Glutamatergic neuron (in vitro differentiated cells): Measurements from ENCODE around the gene MED13L. TPM values are rescaled to one million over a fixed set of nuclear protein-coding genes. Genes with fewer than 3 reads are reported as not detected.

ENCODE experiments used
- DNase-seq: peaks from one replicate; pipeline ENCODE4 v3.0.0; 2022
- H3K27ac Mint-ChIP-seq: one replicate; pipeline ENCODE4 v1.8.0; 2020; ENCODE audit warnings: mild to moderate bottlenecking, mixed read lengths, inconsistent platforms; ENCODE audit not compliant: unreplicated experiment
- H3K27me3 Mint-ChIP-seq: one replicate; pipeline ENCODE4 v1.8.0; 2020; ENCODE audit warnings: mild to moderate bottlenecking, moderate library complexity, mixed read lengths, inconsistent platforms; ENCODE audit not compliant: unreplicated experiment
- H3K36me3 Mint-ChIP-seq: one replicate; pipeline ENCODE4 v1.8.0; 2020; ENCODE audit warnings: mild to moderate bottlenecking, mixed read lengths, inconsistent platforms; ENCODE audit not compliant: unreplicated experiment
- H3K4me1 Mint-ChIP-seq: one replicate; pipeline ENCODE4 v1.8.0; 2020; ENCODE audit warnings: mild to moderate bottlenecking, low read depth, mixed read lengths, inconsistent platforms; ENCODE audit not compliant: unreplicated experiment
- H3K4me3 Mint-ChIP-seq: one replicate; pipeline ENCODE4 v1.8.0; 2020; ENCODE audit warnings: mild to moderate bottlenecking, mixed read lengths, inconsistent platforms; ENCODE audit not compliant: unreplicated experiment
- H3K9me3 Mint-ChIP-seq: one replicate; pipeline ENCODE4 v1.8.0; 2020; ENCODE audit warnings: mild to moderate bottlenecking, moderate library complexity, mixed read lengths, inconsistent platforms; ENCODE audit not compliant: unreplicated experiment
- total RNA-seq: library from RNA; stranded (reverse); fragmentation: NEBNext Ultra II Directional; extraction: Animal tissue kit (Norgen Biotek cat#: 25700); gene quantifications from one replicate; pipeline ENCODE4 v1.2.1, GENCODE V29; 2021; ENCODE audit not compliant: unreplicated experiment
- TF ChIP-seq, protein P1 (sequence below): fragments of 200-600 bp; sonication (generic); IDR thresholded peaks from one replicate; pipeline ENCODE4 v1.5.0; 2021; ENCODE audit not compliant: partially characterized antibody, unreplicated experiment

MED13L gene
- total RNA-seq, 1 donor from 2014 or later: 95.5 TPM

DNA sequence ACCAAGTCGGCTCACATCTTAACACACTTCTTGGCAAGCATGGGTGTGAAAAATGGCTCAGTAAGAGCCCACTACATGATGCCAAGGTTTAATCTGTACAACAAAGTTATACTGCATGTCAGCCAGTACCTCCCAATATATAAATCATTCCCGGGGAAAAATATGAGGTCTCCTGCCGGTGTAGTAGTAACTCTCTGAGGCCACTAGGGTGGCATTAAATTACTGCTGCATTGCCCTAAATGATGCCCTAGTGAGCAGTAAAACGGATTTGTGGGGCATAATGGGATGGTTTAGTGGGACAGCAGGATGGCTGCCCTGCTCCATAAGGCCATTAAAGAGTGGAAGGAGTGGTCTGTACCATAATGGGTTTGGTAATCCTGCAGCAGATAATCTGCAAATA, 267.7 kb downstream of the MED13L start:
- Mint-ChIP-seq H3K36me3 (no peaks in the 10 kb centered on the region), H3K27ac (no peak overlapping the region), H3K4me3 (no peak overlapping the region), H3K9me3 (no peaks in the 10 kb centered on the region), H3K27me3 (no peaks in the 10 kb centered on the region), H3K4me1 (peaks cover 5% of the 10 kb centered on the region)
- TF ChIP-seq, protein P1, sequence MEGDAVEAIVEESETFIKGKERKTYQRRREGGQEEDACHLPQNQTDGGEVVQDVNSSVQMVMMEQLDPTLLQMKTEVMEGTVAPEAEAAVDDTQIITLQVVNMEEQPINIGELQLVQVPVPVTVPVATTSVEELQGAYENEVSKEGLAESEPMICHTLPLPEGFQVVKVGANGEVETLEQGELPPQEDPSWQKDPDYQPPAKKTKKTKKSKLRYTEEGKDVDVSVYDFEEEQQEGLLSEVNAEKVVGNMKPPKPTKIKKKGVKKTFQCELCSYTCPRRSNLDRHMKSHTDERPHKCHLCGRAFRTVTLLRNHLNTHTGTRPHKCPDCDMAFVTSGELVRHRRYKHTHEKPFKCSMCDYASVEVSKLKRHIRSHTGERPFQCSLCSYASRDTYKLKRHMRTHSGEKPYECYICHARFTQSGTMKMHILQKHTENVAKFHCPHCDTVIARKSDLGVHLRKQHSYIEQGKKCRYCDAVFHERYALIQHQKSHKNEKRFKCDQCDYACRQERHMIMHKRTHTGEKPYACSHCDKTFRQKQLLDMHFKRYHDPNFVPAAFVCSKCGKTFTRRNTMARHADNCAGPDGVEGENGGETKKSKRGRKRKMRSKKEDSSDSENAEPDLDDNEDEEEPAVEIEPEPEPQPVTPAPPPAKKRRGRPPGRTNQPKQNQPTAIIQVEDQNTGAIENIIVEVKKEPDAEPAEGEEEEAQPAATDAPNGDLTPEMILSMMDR: peak; percentile 56
- DNase-seq: no peak

DNA sequence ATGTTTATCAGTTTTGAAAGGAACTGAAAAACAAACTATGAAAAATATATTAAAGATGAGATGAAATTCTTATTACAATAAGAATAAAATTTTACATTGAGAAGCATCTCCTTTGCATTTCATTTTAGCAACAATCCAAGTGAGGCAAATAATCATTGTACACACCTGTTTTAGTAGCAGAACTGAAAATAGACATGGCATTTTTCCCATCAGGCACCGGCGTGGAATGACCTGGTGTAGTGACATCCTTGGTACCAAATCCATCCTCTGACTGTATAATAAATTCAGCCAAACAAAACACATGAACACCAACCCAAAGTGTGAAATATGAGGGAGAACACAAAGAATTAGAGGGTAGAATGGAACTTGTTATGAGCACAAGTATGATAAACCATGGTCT, 271.4 kb downstream of the MED13L start:
- peaks cover 2% of the 10 kb centered on the region for H3K27me3 Mint-ChIP-seq
- no peaks in the 10 kb centered on the region for H3K4me1 Mint-ChIP-seq
- H3K27ac Mint-ChIP-seq: no peak overlapping the region
- TF ChIP-seq, protein P1: no peak
- peaks cover 1% of the 10 kb centered on the region for H3K9me3 Mint-ChIP-seq
- DNase-seq: no peak
- no peaks in the 10 kb centered on the region for H3K36me3 Mint-ChIP-seq
- no peak overlapping the region for H3K4me3 Mint-ChIP-seq

DNA sequence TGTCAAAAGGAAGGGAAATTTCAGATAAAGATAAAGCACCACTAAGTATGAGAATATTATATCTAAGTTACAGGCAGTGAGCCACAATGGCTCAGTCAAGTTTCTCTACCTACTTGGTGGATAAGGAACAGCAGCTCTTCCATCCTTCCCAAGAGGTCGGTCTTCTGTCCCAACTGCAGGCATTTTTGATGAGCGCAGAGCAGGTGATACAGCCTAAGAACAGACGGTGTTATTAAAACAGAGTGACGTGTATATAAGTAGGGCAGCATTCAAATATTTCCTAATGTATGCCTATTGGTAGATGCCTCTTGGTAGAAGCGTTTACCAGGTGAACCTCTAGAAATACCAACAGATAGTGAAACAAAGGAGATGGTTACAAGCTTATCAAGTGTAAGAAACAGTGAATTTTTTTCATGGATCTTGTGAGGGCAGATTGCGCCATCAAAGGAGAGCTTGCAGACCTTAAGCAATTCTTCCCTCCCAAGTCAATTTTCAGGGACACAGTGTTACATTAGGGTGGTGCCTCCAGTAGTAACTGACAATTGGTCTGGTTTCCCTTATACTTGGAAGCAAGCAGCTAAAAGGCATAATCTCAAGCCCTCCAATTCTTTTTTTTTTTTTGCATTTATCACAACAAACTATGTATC, 274.5 kb downstream of the MED13L start:
- Mint-ChIP-seq H3K27ac (no peak overlapping the region), H3K36me3 (no peaks in the 10 kb centered on the region), H3K4me3 (no peak overlapping the region), H3K27me3 (peaks cover 2% of the 10 kb centered on the region), H3K9me3 (peaks cover 1% of the 10 kb centered on the region), H3K4me1 (peaks cover 2% of the 10 kb centered on the region)
- TF ChIP-seq, protein P1: no peak
- no peak for DNase-seq

DNA sequence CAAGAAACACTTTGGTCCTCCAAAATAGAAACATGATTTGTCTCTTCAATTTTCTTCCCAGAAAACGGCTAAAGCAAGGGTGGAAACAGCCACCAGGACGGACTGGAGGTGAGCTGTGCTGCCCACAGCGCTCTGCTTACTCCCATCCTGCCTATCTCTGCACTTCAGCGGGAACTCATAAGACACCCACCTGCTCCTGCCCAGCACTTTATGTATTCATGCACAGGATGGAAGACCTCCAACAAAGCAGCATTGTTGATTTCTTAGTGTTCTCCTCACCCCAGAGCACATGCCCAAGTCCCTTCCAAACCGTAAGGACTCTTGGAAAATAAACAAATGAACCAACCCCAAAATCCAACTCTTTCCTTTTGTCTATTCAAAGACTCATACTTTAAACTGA, 277.2 kb downstream of the MED13L start:
- TF ChIP-seq, protein P1: no peak
- no peak overlapping the region for H3K4me3 Mint-ChIP-seq
- no peak for DNase-seq
- peaks cover 2% of the 10 kb centered on the region for H3K4me1 Mint-ChIP-seq
- H3K27ac Mint-ChIP-seq: no peak overlapping the region
- peaks cover 1% of the 10 kb centered on the region for H3K9me3 Mint-ChIP-seq
- H3K36me3 Mint-ChIP-seq: no peaks in the 10 kb centered on the region
- H3K27me3 Mint-ChIP-seq: peaks cover 2% of the 10 kb centered on the region

DNA sequence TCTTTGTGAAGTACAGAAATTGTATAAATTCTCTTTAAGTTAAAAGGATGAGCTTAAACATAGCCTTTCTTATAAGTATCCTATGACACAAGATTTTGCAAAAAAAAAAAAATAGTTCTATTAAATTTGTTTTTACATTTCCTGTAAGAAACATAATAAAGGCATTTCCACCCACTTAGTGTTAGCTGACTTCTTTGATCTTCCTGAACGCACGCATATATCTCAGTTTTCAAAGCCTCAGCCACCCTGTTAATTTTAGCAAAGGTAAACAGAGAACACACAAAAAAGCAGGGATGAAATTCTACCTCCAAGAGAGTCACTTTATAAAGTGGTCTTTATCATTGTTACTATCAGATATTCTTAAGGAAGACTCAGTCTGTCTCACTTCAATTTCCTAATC, 277.9 kb downstream of the MED13L start:
- Mint-ChIP-seq H3K27me3 (peaks cover 4% of the 10 kb centered on the region), H3K36me3 (no peaks in the 10 kb centered on the region), H3K4me3 (no peak overlapping the region), H3K27ac (no peak overlapping the region), H3K4me1 (peaks cover 2% of the 10 kb centered on the region), H3K9me3 (peaks cover 1% of the 10 kb centered on the region)
- TF ChIP-seq, protein P1: no peak
- no peak for DNase-seq
